Peyer's patch (tissue), 4 donors: ENCODE data around the gene CACNB1. TPM values are rescaled to one million over a fixed set of nuclear protein-coding genes. Genes with fewer than 3 reads are reported as not detected.

ENCODE experiments used
- DNase-seq, 3 donors: peaks; one replicate each; pipeline ENCODE4 v3.0.0-alpha.2; 2017 to 2019
- H3K27ac ChIP-seq, 4 donors: fragments of 200-600 bp; sonication (generic); one replicate each; pipeline ENCODE4 v1.5.1; 2016 to 2019
- H3K27me3 ChIP-seq, 2 donors: fragments of 200-600 bp; sonication (generic); one replicate each; pipeline ENCODE4 v1.5.1; 2019
- H3K36me3 ChIP-seq, 3 donors: fragments of 200-600 bp; sonication (generic); one replicate each; pipeline ENCODE4 v1.5.1; 2016 to 2019
- H3K4me1 ChIP-seq, 4 donors: fragments of 200-600 bp; sonication (generic); one replicate each; pipeline ENCODE4 v1.5.1; 2016 to 2019
- H3K4me3 ChIP-seq, 4 donors: fragments of 200-600 bp; sonication (generic); 1 replicate in 3 of 4; 2 replicates in 1 of 4; pipeline ENCODE4 v1.5.1; 2016 to 2019; ENCODE audit warnings: mild to moderate bottlenecking in 1 of 4
- H3K9me3 ChIP-seq, 4 donors: fragments of 200-600 bp; sonication (generic); one replicate each; pipeline ENCODE4 v1.5.1; 2016 to 2019; ENCODE audit warnings: mild to moderate bottlenecking in 1 of 4
- POLR2A ChIP-seq, 2 donors: fragments of 450-650 bp; IDR thresholded peaks; one replicate each; pipeline ENCODE4 v1.5.1; 2017; ENCODE audit warnings: antibody characterized with exemption in 2 of 2, mild to moderate bottlenecking in 2 of 2, moderate library complexity in 2 of 2
- total RNA-seq, 4 donors: library from RNA; depleted of rRNA; stranded (reverse); fragments of >200 nt; gene quantifications; one replicate each; pipeline ENCODE4 v1.1.0, GENCODE V29; 2016
- TF ChIP-seq, protein P1 (sequence below), 6 experiments: fragments of 450-650 bp in 4 of 6; fragments of 200-600 bp in 2 of 6; sonication (generic) in 1 of 6; IDR thresholded peaks; one replicate each; pipeline ENCODE4 v1.5.1; 2017 to 2019; ENCODE audit warnings: antibody characterized with exemption in 6 of 6, mild to moderate bottlenecking in 3 of 6, moderate library complexity in 1 of 6

CACNB1 gene
- total RNA-seq, 4 donors from 2014 or later = 2.5 to 5.0 (median 2.8) TPM

DNA sequence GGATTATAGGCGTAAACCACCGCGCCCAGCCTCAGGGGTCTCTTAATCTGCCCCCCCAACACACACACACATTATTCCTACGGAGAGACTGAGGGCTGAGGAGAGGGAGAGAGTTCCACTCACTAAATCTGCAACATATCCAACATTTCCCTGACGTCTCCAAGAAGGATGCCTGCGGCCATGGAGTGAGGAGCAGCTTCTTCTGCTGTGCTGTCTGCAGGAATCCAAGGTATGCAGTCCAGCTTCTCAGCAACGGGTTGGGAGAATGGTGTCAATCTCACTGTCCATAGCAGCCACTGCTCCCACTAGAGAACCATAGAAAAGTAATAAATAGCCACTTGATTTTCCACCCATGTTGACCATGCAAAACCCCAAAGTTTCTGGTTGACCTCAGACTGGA, 41.0 kb downstream of the CACNB1 start:
- no peak for TF ChIP-seq POLR2A (IDR thresholded peaks at IDR 0.05)
- TF ChIP-seq, protein P1, sequence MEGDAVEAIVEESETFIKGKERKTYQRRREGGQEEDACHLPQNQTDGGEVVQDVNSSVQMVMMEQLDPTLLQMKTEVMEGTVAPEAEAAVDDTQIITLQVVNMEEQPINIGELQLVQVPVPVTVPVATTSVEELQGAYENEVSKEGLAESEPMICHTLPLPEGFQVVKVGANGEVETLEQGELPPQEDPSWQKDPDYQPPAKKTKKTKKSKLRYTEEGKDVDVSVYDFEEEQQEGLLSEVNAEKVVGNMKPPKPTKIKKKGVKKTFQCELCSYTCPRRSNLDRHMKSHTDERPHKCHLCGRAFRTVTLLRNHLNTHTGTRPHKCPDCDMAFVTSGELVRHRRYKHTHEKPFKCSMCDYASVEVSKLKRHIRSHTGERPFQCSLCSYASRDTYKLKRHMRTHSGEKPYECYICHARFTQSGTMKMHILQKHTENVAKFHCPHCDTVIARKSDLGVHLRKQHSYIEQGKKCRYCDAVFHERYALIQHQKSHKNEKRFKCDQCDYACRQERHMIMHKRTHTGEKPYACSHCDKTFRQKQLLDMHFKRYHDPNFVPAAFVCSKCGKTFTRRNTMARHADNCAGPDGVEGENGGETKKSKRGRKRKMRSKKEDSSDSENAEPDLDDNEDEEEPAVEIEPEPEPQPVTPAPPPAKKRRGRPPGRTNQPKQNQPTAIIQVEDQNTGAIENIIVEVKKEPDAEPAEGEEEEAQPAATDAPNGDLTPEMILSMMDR (IDR thresholded peaks at IDR 0.05) = no peak
- Histone ChIP-seq H3K4me1 (peaks cover 0 to 13% (median 7%) of the 10 kb centered on the region in 4 donors), H3K9me3 (no peaks in the 10 kb centered on the region), H3K27ac (no peak overlapping the region), H3K27me3 (no peaks in the 10 kb centered on the region), H3K36me3 (no peaks in the 10 kb centered on the region), H3K4me3 (no peak overlapping the region)
- no peak for DNase-seq

DNA sequence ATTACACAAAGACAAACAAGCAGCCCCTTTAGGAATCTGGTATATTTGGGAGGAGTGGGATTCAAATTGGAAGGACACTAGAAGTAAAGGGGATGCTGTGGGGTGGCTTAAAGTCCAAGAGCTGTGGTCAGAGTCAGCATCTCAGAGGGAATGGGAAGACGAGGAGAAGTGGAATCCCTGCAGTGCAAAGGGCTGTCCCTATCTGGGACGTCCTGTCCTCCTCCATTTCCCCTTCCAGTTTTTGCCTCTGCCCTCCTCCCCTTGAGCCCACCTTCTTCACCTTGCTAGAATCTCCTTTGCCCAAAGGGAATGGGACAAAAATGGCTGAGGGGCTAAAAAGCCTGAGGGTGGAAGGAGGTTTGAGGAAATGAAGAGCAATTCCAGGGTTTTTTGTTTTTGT, 41.8 kb downstream of the CACNB1 start:
- Histone ChIP-seq H3K36me3 (no peaks in the 10 kb centered on the region), H3K4me1 (peaks cover 0 to 17% (median 11%) of the 10 kb centered on the region in 4 donors), H3K27ac (no peak overlapping the region), H3K27me3 (peaks cover 0 to 4% of the 10 kb centered on the region in 2 donors), H3K4me3 (no peak overlapping the region), H3K9me3 (no peaks in the 10 kb centered on the region)
- no peak for TF ChIP-seq POLR2A (IDR thresholded peaks at IDR 0.05)
- TF ChIP-seq, protein P1 (IDR thresholded peaks at IDR 0.05) = no peak
- DNase-seq = no peak

DNA sequence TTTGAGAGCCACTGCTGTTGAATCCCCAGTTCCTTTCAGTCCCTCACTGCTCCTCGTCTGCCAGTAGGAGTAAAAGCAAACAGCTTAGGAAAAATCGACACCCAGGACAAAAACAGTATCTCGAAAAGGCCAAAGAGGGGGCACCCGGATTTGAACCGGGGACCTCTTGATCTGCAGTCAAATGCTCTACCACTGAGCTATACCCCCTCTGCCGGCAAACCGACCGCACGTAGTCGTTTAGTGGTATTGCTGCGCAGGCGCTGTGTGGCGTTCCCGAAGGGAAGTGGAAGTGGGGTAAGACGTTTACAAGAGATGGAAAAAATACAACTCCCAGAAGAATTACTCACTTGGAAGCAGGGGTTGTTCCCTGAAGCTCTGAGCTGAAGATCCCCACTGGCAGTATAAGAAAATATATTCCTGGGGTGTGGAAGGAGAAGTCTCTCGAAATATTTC, 43.8 kb downstream of the CACNB1 start:
- Histone ChIP-seq H3K9me3 (no peaks in the 10 kb centered on the region), H3K27ac (peak overlapping the region; percentile 81 to 96 (median 89)), H3K4me1 (peaks cover 0 to 17% (median 11%) of the 10 kb centered on the region in 4 donors), H3K27me3 (peaks cover 0 to 4% of the 10 kb centered on the region in 2 donors), H3K36me3 (no peaks in the 10 kb centered on the region), H3K4me3 (peak overlapping the region; percentile 62 to 99 (median 68))
- DNase-seq = peak; percentile 93 to 96 (median 96)
- TF ChIP-seq POLR2A (IDR thresholded peaks at IDR 0.05) = no peak
- TF ChIP-seq, protein P1 (IDR thresholded peaks at IDR 0.05) = peak; percentile 18 to 35 (median 29)

DNA sequence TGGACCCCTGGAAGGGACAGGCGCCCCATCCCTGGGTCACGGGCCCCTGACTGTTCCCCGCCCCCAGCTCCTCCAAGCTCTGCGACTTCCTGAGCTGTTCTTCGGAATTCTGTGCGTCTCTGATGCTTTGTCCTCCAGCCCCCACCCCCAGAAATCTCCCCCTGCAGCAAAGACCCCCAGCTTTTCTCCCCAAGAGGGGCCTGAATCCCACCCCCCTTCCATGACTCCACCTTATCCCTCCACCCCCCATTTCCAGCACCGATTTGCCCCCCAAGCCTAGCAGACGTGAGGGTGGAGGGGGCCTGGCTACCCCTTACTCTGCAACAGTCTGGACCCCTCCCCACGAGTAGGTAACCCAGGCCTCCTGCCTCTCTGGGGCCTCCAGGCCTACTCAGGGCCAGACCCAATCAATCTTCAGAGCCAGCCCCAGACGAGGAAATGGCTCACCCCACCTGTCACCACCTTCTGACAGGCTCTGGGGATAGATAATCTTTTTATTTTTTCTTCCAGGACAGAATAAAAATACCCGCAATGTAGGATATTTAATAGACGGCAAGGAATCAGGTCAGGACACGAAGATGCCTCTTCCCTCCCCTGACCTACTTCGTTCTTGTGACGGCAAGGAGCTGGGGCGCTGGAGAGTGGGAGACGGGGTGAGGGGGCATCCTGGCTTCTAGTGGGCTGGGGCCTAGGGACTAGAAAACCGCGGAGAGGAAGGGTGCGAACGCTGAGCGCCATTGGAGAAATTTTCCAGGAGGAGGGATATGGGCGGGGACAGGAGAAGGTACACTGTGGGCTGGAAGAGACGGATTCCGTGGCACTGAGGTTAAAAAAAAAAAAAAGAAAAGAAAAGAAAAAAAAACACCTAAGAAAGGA, 45.3 kb downstream of the CACNB1 start:
- peak overlapping the region; percentile 81 to 96 (median 89) for H3K27ac ChIP-seq
- H3K4me3 ChIP-seq = peak overlapping the region; percentile 62 to 99 (median 68)
- no peaks in the 10 kb centered on the region for H3K36me3 ChIP-seq
- TF ChIP-seq, protein P1 (IDR thresholded peaks at IDR 0.05) = no peak
- no peak for TF ChIP-seq POLR2A (IDR thresholded peaks at IDR 0.05)
- peak in 2 of 3 donors; percentile 23 to 54 for DNase-seq
- H3K4me1 ChIP-seq = peaks cover 0 to 17% (median 11%) of the 10 kb centered on the region in 4 donors
- H3K27me3 ChIP-seq = peaks cover 0 to 4% of the 10 kb centered on the region in 2 donors
- H3K9me3 ChIP-seq = no peaks in the 10 kb centered on the region

DNA sequence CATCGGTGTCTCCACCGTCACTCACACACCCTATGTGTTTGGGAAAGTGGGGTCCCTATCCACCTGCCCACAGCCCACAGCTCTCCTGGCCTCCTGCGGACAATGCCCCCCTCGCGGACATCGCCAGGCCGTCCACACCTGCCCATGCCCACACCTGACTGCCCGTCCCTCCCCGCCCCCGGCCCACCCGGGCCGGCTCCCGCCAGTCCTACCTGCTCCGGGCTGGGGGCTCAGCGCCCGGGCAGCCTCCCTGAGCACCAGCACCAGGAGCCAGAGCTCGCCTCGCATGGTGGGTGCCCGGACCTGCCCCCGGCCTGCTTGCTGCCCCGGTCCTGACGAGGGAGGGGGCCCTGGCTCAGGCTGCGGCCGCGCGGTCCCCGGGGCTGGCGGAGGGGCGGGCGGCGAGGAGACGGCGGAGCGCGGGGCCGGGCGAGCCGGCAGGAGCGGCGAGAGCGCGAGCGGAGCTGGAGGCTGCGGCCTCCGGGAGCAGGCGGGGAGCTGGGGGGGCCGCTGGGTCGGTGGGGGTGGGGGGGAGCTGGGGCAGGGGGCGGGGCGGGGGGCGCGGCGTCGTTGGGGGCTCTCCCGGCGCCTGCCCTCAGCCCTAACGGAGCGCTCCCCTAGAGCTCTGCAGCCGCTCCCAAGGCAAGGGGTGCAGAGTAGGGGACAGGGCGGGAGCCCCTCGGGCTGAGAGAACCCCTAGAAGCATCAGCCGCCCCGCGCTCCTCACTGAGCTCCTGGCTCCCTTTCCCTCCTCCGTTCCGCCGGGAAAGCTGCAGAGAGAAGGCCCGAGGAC, 46.1 kb downstream of the CACNB1 start, which contains the start of gene PLXDC1:
PLXDC1 (minus strand) TSS at position 488 of the 793 bp plus-strand sequence; CDS start at position 288, 200 bp downstream.
- H3K9me3 ChIP-seq = no peaks in the 10 kb centered on the region
- peak in 2 of 3 donors; percentile 51 to 56 for DNase-seq
- peaks cover 0 to 4% of the 10 kb centered on the region in 2 donors for H3K27me3 ChIP-seq
- no peak for TF ChIP-seq POLR2A (IDR thresholded peaks at IDR 0.05)
- TF ChIP-seq, protein P1 (IDR thresholded peaks at IDR 0.05) = no peak
- no peaks in the 10 kb centered on the region for H3K36me3 ChIP-seq
- peaks cover 0 to 17% (median 11%) of the 10 kb centered on the region in 4 donors for H3K4me1 ChIP-seq
- H3K27ac ChIP-seq = peak within 1 kb of the TSS; percentile 61 to 96 (median 86)
- peak within 1 kb of the TSS; percentile 62 to 99 (median 68) for H3K4me3 ChIP-seq
